Prostate gland (tissue), 2 donors: Measurements from ENCODE around the gene UMODL1. TPM values are rescaled to one million over a fixed set of nuclear protein-coding genes. Genes with fewer than 3 reads are reported as not detected.

Experiments used
- DNase-seq: peaks from one replicate; pipeline ENCODE4 v3.0.0-alpha.2; 2019; ENCODE audit warnings: low spot score
- H3K27ac ChIP-seq, 2 donors: fragments of 200-600 bp; sonication (generic); 2 replicates each; pipeline ENCODE4 v1.5.1; 2017 to 2019
- H3K27me3 ChIP-seq: fragments of 200-600 bp; sonication (generic); replicated peaks from 2 replicates; pipeline ENCODE4 v1.5.1; 2019; ENCODE audit not compliant: insufficient read depth
- H3K36me3 ChIP-seq, 2 donors: fragments of 200-600 bp; sonication (generic); 1 replicate in 1 of 2; 2 replicates in 1 of 2; pipeline versions ENCODE4 v1.5.1 to v1.8.1; 2017 to 2019
- H3K4me1 ChIP-seq: fragments of 200-600 bp; sonication (generic); replicated peaks from 2 replicates; pipeline ENCODE4 v1.5.1; 2019
- H3K4me3 ChIP-seq, 2 donors: fragments of 200-600 bp; sonication (generic); 2 replicates each; pipeline ENCODE4 v1.5.1; 2017 to 2019
- H3K9me3 ChIP-seq: fragments of 200-600 bp; sonication (generic); 2 replicates; pipeline ENCODE4 v1.5.1; 2017
- CTCF ChIP-seq, 4 experiments: fragments of 200-600 bp in 2 of 4; fragments of 450-650 bp in 2 of 4; sonication (generic) in 2 of 4; IDR thresholded peaks; 1 replicate in 3 of 4; 2 replicates in 1 of 4; pipeline ENCODE4 v1.5.1; 2016 to 2019; ENCODE audit warnings: antibody characterized with exemption in 4 of 4, mild to moderate bottlenecking in 2 of 4, moderate library complexity in 2 of 4
- POLR2A ChIP-seq: fragments of 450-650 bp; IDR thresholded peaks from one replicate; pipeline ENCODE4 v1.6.1; 2016; ENCODE audit warnings: antibody characterized with exemption, mild to moderate bottlenecking
- POLR2AphosphoS5 ChIP-seq: sonication (generic); formaldehyde crosslinking; IDR thresholded peaks from one replicate; pipeline ENCODE4 v1.6.1; 2017; ENCODE audit warnings: antibody characterized with exemption
- WGBS: methylation state at CpG from one replicate; pipeline ENCODE4 v1.1.5; 2018; 5-methylcytosine and 5-hydroxymethylcytosine counted together
- intact Hi-C: fragments of 100-400 bp; cut with DNase I; formaldehyde crosslinking; loops from one replicate; pipeline ENCODE4 v1.14.2; 2022
- total RNA-seq, 2 donors: library from RNA; depleted of rRNA; stranded (reverse); fragments of >200 nt; gene quantifications; one replicate each; pipeline ENCODE4 v1.1.0, GENCODE V29; 2016

The UMODL1 gene
- total RNA-seq, 2 donors from 2014 or later = 0.14 to 0.57 TPM

GRCh38 chr21:42155045-42155855 lies 84.1 kb downstream of the UMODL1 start:
- no peak overlapping the region for H3K27ac ChIP-seq
- WGBS = 91% methylated on average over 23 of the region's 23 CpGs
- intact Hi-C loops = no loop called here
- no peak for DNase-seq
- peaks cover 5% of the 10 kb centered on the region for H3K4me1 ChIP-seq
- no peaks in the 10 kb centered on the region for H3K36me3 ChIP-seq
- H3K4me3 ChIP-seq = no peak overlapping the region
- H3K27me3 ChIP-seq = no peaks in the 10 kb centered on the region
- H3K9me3 ChIP-seq = no peaks in the 10 kb centered on the region
- TF ChIP-seq POLR2A = no peak
- TF ChIP-seq POLR2AphosphoS5 = no peak
- TF ChIP-seq CTCF (IDR thresholded peaks at IDR 0.05) = no peak

- Histone ChIP-seq H3K27ac (no peak overlapping the region), H3K4me3 (no peak overlapping the region), H3K27me3 (no peaks in the 10 kb centered on the region), H3K36me3 (no peaks in the 10 kb centered on the region), H3K4me1 (no peaks in the 10 kb centered on the region), H3K9me3 (no peaks in the 10 kb centered on the region)
- TF ChIP-seq POLR2AphosphoS5 = peak; percentile 19
- no peak for TF ChIP-seq POLR2A
- WGBS = 61% methylated on average over 20 of the region's 20 CpGs
- intact Hi-C loops = no loop called here
- DNase-seq = peak; percentile 59
Observed at GRCh38 chr21:42156690-42157605, 85.8 kb downstream of the UMODL1 start.

GRCh38 chr21:42157606-42158310 lies 86.6 kb downstream of the UMODL1 start:
- Histone ChIP-seq H3K4me3 (no peak overlapping the region), H3K27ac (no peak overlapping the region), H3K4me1 (no peaks in the 10 kb centered on the region), H3K36me3 (no peaks in the 10 kb centered on the region), H3K9me3 (no peaks in the 10 kb centered on the region), H3K27me3 (no peaks in the 10 kb centered on the region)
- TF ChIP-seq POLR2A (no peak), CTCF (IDR thresholded peaks at IDR 0.05) (no peak), POLR2AphosphoS5 (no peak)
- WGBS = 91% methylated on average over 11 of the region's 11 CpGs
- intact Hi-C loops = no loop called here
- no peak for DNase-seq

- no peak for TF ChIP-seq POLR2AphosphoS5
- TF ChIP-seq CTCF (IDR thresholded peaks at IDR 0.05) = no peak
- no peak for TF ChIP-seq POLR2A
Observed at GRCh38 chr21:42158846-42159245, 87.7 kb downstream of the UMODL1 start.

GRCh38 chr21:42159560-42160110 lies 88.5 kb downstream of the UMODL1 start:
- no peaks in the 10 kb centered on the region for H3K27me3 ChIP-seq
- no peak overlapping the region for H3K27ac ChIP-seq
- no peaks in the 10 kb centered on the region for H3K36me3 ChIP-seq
- DNase-seq = no peak
- H3K4me3 ChIP-seq = no peak overlapping the region
- TF ChIP-seq POLR2AphosphoS5 = no peak
- no peak for TF ChIP-seq CTCF (IDR thresholded peaks at IDR 0.05)
- TF ChIP-seq POLR2A = no peak
- intact Hi-C loops = no loop called here
- no peaks in the 10 kb centered on the region for H3K9me3 ChIP-seq
- WGBS = 74% methylated on average over 11 of the region's 11 CpGs
- no peaks in the 10 kb centered on the region for H3K4me1 ChIP-seq

More at GRCh38 chr21:42158846-42159245, 87.7 kb downstream of the UMODL1 start:
- DNase-seq = no peak
- H3K4me1 ChIP-seq = no peaks in the 10 kb centered on the region
- 92% methylated on average over 8 of the region's 8 CpGs for whole genome bisulfite sequencing
- no peaks in the 10 kb centered on the region for H3K27me3 ChIP-seq
- intact Hi-C loops = no loop called here
- H3K27ac ChIP-seq = no peak overlapping the region
- H3K9me3 ChIP-seq = no peaks in the 10 kb centered on the region
- H3K36me3 ChIP-seq = no peaks in the 10 kb centered on the region
- no peak overlapping the region for H3K4me3 ChIP-seq
